Liver (tissue), 3 donors: Measurements from ENCODE around the gene OOSP4A.

Experiments used
- ATF3 ChIP-seq: IDR thresholded peaks from 2 replicates; pipeline ENCODE4 v1.6.1; 2016; ENCODE audit warnings: antibody characterized with exemption
- CTCF ChIP-seq: fragments of 150-350 bp; IDR thresholded peaks from 2 replicates; pipeline ENCODE4 v1.5.1; 2017; ENCODE audit warnings: improper control_type of control experiment, low read depth, low read length; ENCODE audit not compliant: missing input control
- GABPA ChIP-seq, 2 donors: IDR thresholded peaks in 1 of 2; conservative IDR thresholded peaks in 1 of 2; 2 replicates each; pipeline ENCODE4 v1.6.1; 2016; ENCODE audit warnings: antibody characterized with exemption in 2 of 2, mild to moderate bottlenecking in 1 of 2, moderate library complexity in 1 of 2
- HNF4G ChIP-seq: IDR thresholded peaks from 2 replicates; pipeline ENCODE4 v1.6.1; 2016; ENCODE audit warnings: antibody characterized with exemption
- MAX ChIP-seq: IDR thresholded peaks from 2 replicates; pipeline ENCODE4 v1.6.1; 2016; ENCODE audit warnings: antibody characterized with exemption
- NR2F2 ChIP-seq: IDR thresholded peaks from 2 replicates; pipeline ENCODE4 v1.6.1; 2016; ENCODE audit warnings: antibody characterized with exemption
- SP1 ChIP-seq: IDR thresholded peaks from 2 replicates; pipeline ENCODE4 v1.6.1; 2018; ENCODE audit warnings: antibody characterized with exemption, mild to moderate bottlenecking
- TAF1 ChIP-seq: conservative IDR thresholded peaks from 2 replicates; pipeline ENCODE4 v1.6.1; 2016; ENCODE audit warnings: antibody characterized with exemption, mild to moderate bottlenecking
- YY1 ChIP-seq: IDR thresholded peaks from 2 replicates; pipeline ENCODE4 v1.6.1; 2016; ENCODE audit warnings: antibody characterized with exemption, mild to moderate bottlenecking
- ZBTB33 ChIP-seq: IDR thresholded peaks from 2 replicates; pipeline ENCODE4 v1.6.1; 2016; ENCODE audit warnings: antibody characterized with exemption
- donor health status: healthy.
- donor health status: healthy.

GRCh38 chr11:59960502-59961381 is 3.1 kb upstream of the OOSP4A start:
- TF ChIP-seq YY1 (no peak), CTCF (no peak), MAX (no peak), NR2F2 (no peak), HNF4G (no peak), GABPA (IDR thresholded peaks at IDR 0.05 in 1 of 2, conservative IDR thresholded peaks at IDR 0.05 in 1 of 2) (no peak), ZBTB33 (no peak), TAF1 (no peak), SP1 (no peak), ATF3 (no peak)
